ENCODE measurements around the gene MAN1C1.

The MAN1C1 gene

DNA sequence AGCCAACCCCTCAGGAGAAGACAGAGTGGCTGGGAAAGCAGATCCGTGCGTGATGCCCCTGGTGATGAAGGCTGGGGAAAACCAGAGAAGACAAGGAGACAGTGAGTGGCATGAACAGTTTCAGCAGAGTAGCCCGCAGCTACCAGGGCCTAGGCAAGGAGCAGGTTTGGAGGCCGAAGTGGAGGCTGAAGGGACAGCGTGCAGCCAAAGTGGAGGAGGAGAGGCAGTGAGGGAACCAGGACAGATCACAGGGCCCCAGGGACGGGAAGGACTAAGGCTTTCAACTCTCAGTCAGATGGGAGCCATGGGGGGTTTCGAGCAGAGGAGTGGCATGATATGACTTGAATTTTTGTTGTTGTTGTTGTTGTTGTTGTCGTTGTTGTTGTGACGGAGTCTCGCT is 123.5 kb downstream of the MAN1C1 start:
- no peaks in the 10 kb centered on the region for H3K36me3 Mint-ChIP-seq (ENCODE audit: low read depth)
- H3K4me1 Mint-ChIP-seq, result peaks cover 56% of the 10 kb centered on the region
- H3K27me3 Mint-ChIP-seq (ENCODE audit: low read depth), result peaks cover 16% of the 10 kb centered on the region
- no peak overlapping the region for H3K27ac Mint-ChIP-seq
- TF ChIP-seq, protein P1, sequence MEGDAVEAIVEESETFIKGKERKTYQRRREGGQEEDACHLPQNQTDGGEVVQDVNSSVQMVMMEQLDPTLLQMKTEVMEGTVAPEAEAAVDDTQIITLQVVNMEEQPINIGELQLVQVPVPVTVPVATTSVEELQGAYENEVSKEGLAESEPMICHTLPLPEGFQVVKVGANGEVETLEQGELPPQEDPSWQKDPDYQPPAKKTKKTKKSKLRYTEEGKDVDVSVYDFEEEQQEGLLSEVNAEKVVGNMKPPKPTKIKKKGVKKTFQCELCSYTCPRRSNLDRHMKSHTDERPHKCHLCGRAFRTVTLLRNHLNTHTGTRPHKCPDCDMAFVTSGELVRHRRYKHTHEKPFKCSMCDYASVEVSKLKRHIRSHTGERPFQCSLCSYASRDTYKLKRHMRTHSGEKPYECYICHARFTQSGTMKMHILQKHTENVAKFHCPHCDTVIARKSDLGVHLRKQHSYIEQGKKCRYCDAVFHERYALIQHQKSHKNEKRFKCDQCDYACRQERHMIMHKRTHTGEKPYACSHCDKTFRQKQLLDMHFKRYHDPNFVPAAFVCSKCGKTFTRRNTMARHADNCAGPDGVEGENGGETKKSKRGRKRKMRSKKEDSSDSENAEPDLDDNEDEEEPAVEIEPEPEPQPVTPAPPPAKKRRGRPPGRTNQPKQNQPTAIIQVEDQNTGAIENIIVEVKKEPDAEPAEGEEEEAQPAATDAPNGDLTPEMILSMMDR (IDR thresholded peaks at IDR 0.05; ENCODE audit: unreplicated experiment in 3 of 3), result no peak
- H3K4me3 Mint-ChIP-seq, result no peak overlapping the region
- H3K9me3 Mint-ChIP-seq, result peaks cover 5% of the 10 kb centered on the region

DNA sequence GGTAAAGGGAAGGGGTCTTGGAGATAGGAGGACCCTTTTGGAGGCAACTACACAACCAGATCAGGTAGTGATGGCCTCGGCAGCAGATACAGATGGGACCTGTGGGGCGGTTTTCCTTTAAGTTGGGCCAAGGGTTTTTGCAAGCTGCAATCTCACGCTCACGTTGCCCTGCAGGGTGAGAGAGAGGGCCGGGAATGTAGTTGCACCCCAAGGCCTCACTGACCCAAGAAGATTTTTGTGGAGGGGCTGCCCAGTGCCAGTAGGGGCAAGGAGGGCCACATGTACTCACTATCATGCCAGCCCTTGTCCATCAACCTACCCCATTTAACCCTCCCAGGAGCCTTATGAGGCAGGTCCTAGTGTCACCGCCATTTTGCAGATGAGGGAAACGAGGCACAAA is 125.7 kb downstream of the MAN1C1 start:
- Mint-ChIP-seq H3K9me3 (peaks cover 5% of the 10 kb centered on the region), H3K27ac (peak overlapping the region in 1 of 3 experiments; percentile 39), H3K4me1 (peaks cover 42% of the 10 kb centered on the region), H3K27me3 (ENCODE audit: low read depth) (peaks cover 19% of the 10 kb centered on the region), H3K4me3 (peak overlapping the region in 1 of 3 experiments; percentile 20), H3K36me3 (ENCODE audit: low read depth) (no peaks in the 10 kb centered on the region)
- TF ChIP-seq, protein P1 (IDR thresholded peaks at IDR 0.05; ENCODE audit: unreplicated experiment in 3 of 3), result no peak

DNA sequence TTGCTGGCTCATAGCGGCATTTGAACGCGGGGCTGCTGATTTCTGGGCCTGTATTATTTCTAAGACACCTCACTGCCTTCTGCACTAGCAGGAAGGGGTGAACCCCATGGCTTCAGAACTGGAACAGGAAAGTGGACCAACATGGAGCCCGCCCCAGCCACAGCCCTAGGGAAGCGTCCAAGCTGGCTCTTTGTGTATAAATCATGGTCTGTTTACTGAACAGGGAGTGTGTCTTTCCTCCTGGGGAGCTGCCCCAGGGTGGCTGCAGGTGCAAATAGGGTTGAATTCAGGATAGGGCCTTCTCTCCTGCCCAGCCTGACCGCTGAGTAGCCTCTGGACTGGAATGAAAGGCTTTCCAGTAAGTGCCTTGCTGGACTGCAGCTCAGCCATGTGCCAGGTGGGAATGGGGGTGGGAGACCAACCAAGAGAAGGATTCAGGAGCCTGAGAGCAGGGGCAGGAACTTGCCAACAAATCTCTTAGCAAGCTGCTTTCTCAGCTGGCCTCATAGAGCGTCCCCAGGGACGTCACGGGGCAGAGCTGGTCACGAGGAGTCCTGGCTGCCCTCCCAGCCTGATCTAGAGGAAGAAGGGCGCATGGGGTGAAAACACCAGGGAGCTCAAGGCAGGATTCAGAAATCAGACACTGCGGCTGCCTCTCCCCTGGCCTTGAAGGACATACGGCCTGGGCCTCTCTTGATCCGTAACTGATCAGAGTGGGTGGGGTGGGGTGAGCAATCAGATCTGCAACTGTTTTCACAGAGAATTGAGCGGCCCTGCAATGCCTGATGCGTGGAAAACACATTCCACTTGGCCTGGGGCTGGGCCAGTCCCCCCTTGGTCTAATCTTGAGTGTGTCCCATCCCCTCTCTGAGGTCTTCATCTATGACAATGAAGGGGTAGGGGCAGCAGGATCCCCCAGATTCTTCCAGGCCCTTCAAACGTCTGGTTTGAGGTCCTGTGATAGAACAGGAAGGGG is 126.9 kb downstream of the MAN1C1 start:
- TF ChIP-seq, protein P1 (IDR thresholded peaks at IDR 0.05; ENCODE audit: unreplicated experiment in 3 of 3), result no peak
- H3K27ac Mint-ChIP-seq, result peak overlapping the region in 2 of 3 experiments; percentile 64 to 73
- peaks cover 25% of the 10 kb centered on the region for H3K27me3 Mint-ChIP-seq (ENCODE audit: low read depth)
- H3K4me1 Mint-ChIP-seq, result peaks cover 36% of the 10 kb centered on the region
- H3K4me3 Mint-ChIP-seq, result no peak overlapping the region
- H3K9me3 Mint-ChIP-seq, result peaks cover 5% of the 10 kb centered on the region
- H3K36me3 Mint-ChIP-seq (ENCODE audit: low read depth), result no peaks in the 10 kb centered on the region

DNA sequence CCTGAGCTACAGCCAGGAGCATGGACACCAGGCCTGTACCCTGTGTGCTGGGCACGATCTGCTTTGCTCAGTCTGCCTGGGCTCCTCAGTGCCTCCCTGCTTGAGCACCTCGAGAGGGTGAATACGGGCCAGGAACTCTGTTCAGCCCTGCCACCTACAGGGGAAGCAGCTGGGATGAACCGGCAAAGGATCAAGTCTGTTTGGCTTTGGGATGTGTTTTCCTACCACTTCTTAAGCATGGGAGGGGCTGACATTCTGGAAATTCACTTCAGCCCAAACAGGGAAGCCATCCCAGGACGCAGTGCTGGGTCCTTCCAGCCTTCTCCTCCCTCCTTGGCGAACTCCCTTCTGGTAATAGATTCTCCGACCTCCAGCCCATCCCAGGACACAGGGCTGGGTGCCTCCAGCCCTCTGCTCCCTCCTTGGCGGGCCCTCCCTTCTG is 127.6 kb downstream of the MAN1C1 start:
- Mint-ChIP-seq H3K27me3 (ENCODE audit: low read depth) (peaks cover 25% of the 10 kb centered on the region), H3K36me3 (ENCODE audit: low read depth) (no peaks in the 10 kb centered on the region), H3K4me1 (peaks cover 36% of the 10 kb centered on the region), H3K9me3 (peaks cover 5% of the 10 kb centered on the region), H3K27ac (peak overlapping the region in 2 of 3 experiments; percentile 64 to 73), H3K4me3 (no peak overlapping the region)
- TF ChIP-seq, protein P1 (IDR thresholded peaks at IDR 0.05; ENCODE audit: unreplicated experiment in 3 of 3), result peak; percentile 35 to 44 (median 37)

DNA sequence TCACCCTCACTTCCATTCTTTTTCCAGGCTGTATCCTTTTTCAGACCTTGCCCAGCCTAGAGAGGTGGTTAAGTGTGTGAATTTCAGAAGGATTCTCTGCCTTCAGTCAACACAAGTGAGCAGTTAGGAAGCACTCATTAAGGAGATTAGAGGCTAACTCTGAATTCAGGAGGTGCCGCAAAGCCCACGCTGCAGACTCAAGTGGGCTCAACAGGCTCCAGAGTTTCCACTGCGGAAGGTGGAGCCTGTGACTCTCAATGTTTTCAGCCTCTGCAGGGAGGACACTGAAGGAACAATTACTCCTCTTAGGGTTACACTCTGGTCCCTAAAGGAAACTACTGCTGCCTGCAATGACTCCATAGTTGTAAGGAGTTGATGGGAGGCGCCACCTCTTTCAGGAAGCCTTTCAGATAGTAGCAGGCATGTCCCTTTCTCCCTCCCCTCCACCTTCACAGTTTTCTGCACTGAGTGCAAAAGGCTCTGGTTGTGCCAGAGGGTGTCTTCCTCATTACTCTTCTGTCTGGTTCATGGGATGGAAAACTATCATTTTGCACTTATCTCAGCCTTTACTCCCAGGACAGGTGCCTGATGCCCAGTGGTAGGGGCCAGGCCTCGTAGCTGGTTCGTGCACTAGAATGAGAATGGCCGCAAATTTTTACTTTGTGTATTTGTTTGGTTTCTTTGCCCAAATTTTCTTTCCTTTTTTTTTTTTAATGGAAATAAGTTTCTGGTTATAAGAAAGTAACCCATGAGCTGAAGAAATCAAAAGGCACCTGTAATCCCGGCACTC is 128.2 kb downstream of the MAN1C1 start:
- Mint-ChIP-seq H3K36me3 (ENCODE audit: low read depth) (no peaks in the 10 kb centered on the region), H3K4me3 (no peak overlapping the region), H3K9me3 (peaks cover 2% of the 10 kb centered on the region)

More for the DNA sequence above, 128.2 kb downstream of the MAN1C1 start:
- H3K27me3 Mint-ChIP-seq (ENCODE audit: low read depth), result peaks cover 31% of the 10 kb centered on the region
- TF ChIP-seq, protein P1 (IDR thresholded peaks at IDR 0.05; ENCODE audit: unreplicated experiment in 3 of 3), result no peak
- peak overlapping the region in 1 of 3 experiments; percentile 73 for H3K27ac Mint-ChIP-seq
- peaks cover 36% of the 10 kb centered on the region for H3K4me1 Mint-ChIP-seq

Data from nephron (organoid).